Vagina (tissue), 2 donors: ENCODE data around the gene DNAAF1. TPM values are rescaled to one million over a fixed set of nuclear protein-coding genes. Genes with fewer than 3 reads are reported as not detected.
"Not testable (repeated sequence)": the region's sequence is repeated elsewhere in the genome, so short reads cannot be mapped to it uniquely, and the experiment has no call there.

Experiments used
- DNase-seq, 2 donors: peaks; one replicate each; pipeline ENCODE4 v3.0.0-alpha.2; 2017; ENCODE audit errors: extremely low spot score in 2 of 2
- H3K27ac ChIP-seq: fragments of 200-600 bp; sonication (generic); one replicate; pipeline ENCODE4 v1.5.1; 2019
- H3K27me3 ChIP-seq: fragments of 200-600 bp; sonication (generic); one replicate; pipeline ENCODE4 v1.5.1; 2019
- H3K36me3 ChIP-seq, 2 donors: fragments of 200-600 bp; sonication (generic); one replicate each; pipeline ENCODE4 v1.5.1; 2017 to 2019
- H3K4me1 ChIP-seq: fragments of 200-600 bp; sonication (generic); one replicate; pipeline ENCODE4 v1.5.1; 2019
- H3K4me3 ChIP-seq, 2 donors: fragments of 200-600 bp; sonication (generic); 1 replicate in 1 of 2; 2 replicates in 1 of 2; pipeline ENCODE4 v1.5.1; 2016 to 2019
- H3K9me3 ChIP-seq: fragments of 200-600 bp; sonication (generic); one replicate; pipeline ENCODE4 v1.5.1; 2019
- POLR2A ChIP-seq, 2 donors: fragments of 450-650 bp; IDR thresholded peaks; one replicate each; pipeline ENCODE4 v1.6.1; 2017; ENCODE audit warnings: antibody characterized with exemption in 2 of 2, mild to moderate bottlenecking in 2 of 2, moderate library complexity in 2 of 2
- POLR2AphosphoS5 ChIP-seq, 2 donors: sonication (generic); formaldehyde crosslinking; IDR thresholded peaks; one replicate each; pipeline ENCODE4 v1.9.0; 2017; ENCODE audit warnings: antibody characterized with exemption in 2 of 2, mild to moderate bottlenecking in 2 of 2, low read depth in 1 of 2; ENCODE audit not compliant: insufficient read depth in 1 of 2
- intact Hi-C: fragments of 100-400 bp; cut with DNase I; formaldehyde crosslinking; loops from one replicate; pipeline ENCODE4 v1.15.1; 2023
- total RNA-seq: library from RNA; depleted of rRNA; stranded (reverse); fragments of >200 nt; gene quantifications from one replicate; pipeline ENCODE4 v1.2.3, GENCODE V29; 2016
- TF ChIP-seq, protein P1 (sequence below), 3 experiments: fragments of 450-650 bp in 2 of 3; fragments of 200-600 bp in 1 of 3; sonication (generic) in 1 of 3; IDR thresholded peaks; one replicate each; pipeline ENCODE4 v1.5.1; 2017 to 2019; ENCODE audit warnings: antibody characterized with exemption in 3 of 3, mild to moderate bottlenecking in 2 of 3, moderate library complexity in 2 of 3

DNAAF1 gene
- total RNA-seq, 1 donor from 2014 or later = not detected

DNA sequence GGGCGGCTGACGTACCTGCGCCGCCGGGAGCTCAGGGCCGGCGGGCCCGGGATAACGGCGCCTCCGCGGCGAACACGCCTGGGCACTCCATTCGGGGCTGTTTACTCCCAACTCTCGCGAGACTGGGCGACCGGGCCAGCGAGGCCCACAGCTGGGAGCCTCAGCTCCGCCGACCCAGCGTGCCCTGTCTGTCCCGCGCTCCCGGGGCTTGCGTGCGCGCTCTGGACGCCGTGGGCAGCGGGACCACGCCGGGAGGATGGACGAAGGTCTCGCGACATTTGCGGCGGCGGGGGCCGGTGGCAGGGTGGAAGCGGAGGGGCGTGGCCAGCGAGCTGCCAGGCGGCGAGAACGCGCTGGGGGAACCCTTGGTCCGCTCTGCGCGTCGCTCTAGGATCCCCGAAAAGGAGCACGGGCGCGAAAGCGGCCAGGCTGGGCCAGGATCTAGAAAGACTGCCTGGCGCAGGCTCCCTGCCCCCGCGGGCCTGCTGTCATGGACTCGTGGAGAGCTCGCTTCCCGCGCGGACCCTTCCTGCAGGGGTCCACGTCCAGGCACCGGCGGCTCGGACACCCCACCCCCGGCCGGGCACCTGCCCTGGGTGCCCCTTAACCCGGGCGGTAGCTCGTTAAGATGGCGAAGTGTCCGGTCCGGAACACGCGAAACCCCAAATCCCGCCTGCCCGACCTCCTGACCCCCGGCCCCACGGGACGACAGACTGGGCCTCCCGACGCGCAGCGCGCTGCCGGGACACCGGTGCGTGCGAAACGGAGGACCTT is 28.2 kb upstream of the DNAAF1 start, which contains the start of gene MBTPS1:
Gene MBTPS1 (minus strand): TSS at position 223 of the 774 bp plus-strand sequence. CDS start 15,159 bp downstream, outside the sequence.
- Histone ChIP-seq H3K36me3 (no peaks in the 10 kb centered on the region), H3K4me3 (peak within 1 kb of the TSS; percentile 88 to 100), H3K27ac (peak within 1 kb of the TSS; percentile 93), H3K27me3 (no peaks in the 10 kb centered on the region), H3K9me3 (no peaks in the 10 kb centered on the region), H3K4me1 (peaks cover 28% of the 10 kb centered on the region)
- DNase-seq = peak in 1 of 2 donors; percentile 97
- peak; percentile 52 to 86 for TF ChIP-seq POLR2AphosphoS5 (IDR thresholded peaks at IDR 0.05; ENCODE audit: insufficient read depth in 1 of 2, low read depth in 1 of 2)
- peak in 1 of 2 donors; percentile 36 for TF ChIP-seq POLR2A (IDR thresholded peaks at IDR 0.05)
- TF ChIP-seq, protein P1, sequence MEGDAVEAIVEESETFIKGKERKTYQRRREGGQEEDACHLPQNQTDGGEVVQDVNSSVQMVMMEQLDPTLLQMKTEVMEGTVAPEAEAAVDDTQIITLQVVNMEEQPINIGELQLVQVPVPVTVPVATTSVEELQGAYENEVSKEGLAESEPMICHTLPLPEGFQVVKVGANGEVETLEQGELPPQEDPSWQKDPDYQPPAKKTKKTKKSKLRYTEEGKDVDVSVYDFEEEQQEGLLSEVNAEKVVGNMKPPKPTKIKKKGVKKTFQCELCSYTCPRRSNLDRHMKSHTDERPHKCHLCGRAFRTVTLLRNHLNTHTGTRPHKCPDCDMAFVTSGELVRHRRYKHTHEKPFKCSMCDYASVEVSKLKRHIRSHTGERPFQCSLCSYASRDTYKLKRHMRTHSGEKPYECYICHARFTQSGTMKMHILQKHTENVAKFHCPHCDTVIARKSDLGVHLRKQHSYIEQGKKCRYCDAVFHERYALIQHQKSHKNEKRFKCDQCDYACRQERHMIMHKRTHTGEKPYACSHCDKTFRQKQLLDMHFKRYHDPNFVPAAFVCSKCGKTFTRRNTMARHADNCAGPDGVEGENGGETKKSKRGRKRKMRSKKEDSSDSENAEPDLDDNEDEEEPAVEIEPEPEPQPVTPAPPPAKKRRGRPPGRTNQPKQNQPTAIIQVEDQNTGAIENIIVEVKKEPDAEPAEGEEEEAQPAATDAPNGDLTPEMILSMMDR (IDR thresholded peaks at IDR 0.05) = peak in 1 of 3 experiments; percentile 12
- intact Hi-C loops = no loop called here

DNA sequence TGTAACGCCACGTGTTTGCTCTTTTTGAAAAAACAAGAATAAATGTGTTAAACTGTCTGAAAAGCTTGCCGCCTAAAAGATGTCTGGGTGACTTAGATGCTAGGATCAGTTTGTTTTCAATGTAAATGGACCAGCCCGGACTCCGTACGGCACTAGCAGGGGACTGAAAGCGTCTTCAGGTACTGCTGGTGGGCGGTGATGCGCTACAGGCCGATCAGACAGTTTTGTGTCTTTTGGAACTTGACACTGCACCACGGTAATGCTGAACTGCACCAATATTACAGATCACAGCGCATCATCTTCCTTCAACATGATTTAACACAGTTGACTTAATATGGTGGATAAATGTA is 27.6 kb upstream of the DNAAF1 start:
- no peaks in the 10 kb centered on the region for H3K9me3 ChIP-seq
- intact Hi-C loops = no loop called here
- H3K36me3 ChIP-seq = peaks cover 0 to under 1% of the 10 kb centered on the region in 2 donors
- no peak for TF ChIP-seq POLR2A (IDR thresholded peaks at IDR 0.05)
- TF ChIP-seq, protein P1 (IDR thresholded peaks at IDR 0.05) = no peak
- TF ChIP-seq POLR2AphosphoS5 (IDR thresholded peaks at IDR 0.05; ENCODE audit: insufficient read depth in 1 of 2, low read depth in 1 of 2) = no peak
- H3K4me1 ChIP-seq = peaks cover 28% of the 10 kb centered on the region
- H3K27ac ChIP-seq = peak overlapping the region; percentile 93
- H3K27me3 ChIP-seq = no peaks in the 10 kb centered on the region
- DNase-seq = no peak
- H3K4me3 ChIP-seq = peak overlapping the region; percentile 88 to 100

DNA sequence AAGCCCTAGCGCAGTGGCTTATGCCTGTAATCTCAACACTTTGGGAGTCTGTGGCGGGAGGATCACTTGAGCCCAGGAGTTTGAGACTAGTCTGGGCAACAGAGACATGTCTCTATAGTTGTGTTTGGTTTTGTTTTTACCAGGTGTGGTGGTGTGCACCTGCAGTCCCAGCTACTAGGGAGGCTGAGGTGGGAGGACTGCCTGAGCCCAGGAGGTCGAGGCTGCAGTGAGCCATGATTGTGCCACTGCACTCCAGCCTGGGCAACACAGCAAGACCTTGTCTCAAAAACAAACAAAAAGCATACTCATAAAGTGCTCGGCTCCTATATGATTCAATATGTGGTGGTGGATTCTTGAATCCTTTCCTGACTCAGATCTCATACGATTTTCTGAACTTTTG is 26.8 kb upstream of the DNAAF1 start:
- intact Hi-C loops = not testable (repeated sequence)

GRCh38 chr16:84119368-84119767 is 25.7 kb upstream of the DNAAF1 start:
- no peak overlapping the region for H3K4me3 ChIP-seq
- peaks cover 23% of the 10 kb centered on the region for H3K4me1 ChIP-seq
- no peaks in the 10 kb centered on the region for H3K27me3 ChIP-seq
- TF ChIP-seq, protein P1 (IDR thresholded peaks at IDR 0.05) = no peak
- TF ChIP-seq POLR2A (IDR thresholded peaks at IDR 0.05) (no peak), POLR2AphosphoS5 (IDR thresholded peaks at IDR 0.05; ENCODE audit: insufficient read depth in 1 of 2, low read depth in 1 of 2) (no peak)
- DNase-seq = no peak
- intact Hi-C loops = no loop called here
- peaks cover 0 to 12% of the 10 kb centered on the region in 2 donors for H3K36me3 ChIP-seq
- H3K27ac ChIP-seq = no peak overlapping the region
- no peaks in the 10 kb centered on the region for H3K9me3 ChIP-seq

More for the DNA sequence above, 26.8 kb upstream of the DNAAF1 start:
- H3K27ac ChIP-seq, H3K27me3 ChIP-seq, H3K4me3 ChIP-seq, DNase-seq, H3K9me3 ChIP-seq, H3K36me3 ChIP-seq: not testable (repeated sequence)
- H3K4me1 ChIP-seq = peaks cover 28% of the 10 kb centered on the region

DNA sequence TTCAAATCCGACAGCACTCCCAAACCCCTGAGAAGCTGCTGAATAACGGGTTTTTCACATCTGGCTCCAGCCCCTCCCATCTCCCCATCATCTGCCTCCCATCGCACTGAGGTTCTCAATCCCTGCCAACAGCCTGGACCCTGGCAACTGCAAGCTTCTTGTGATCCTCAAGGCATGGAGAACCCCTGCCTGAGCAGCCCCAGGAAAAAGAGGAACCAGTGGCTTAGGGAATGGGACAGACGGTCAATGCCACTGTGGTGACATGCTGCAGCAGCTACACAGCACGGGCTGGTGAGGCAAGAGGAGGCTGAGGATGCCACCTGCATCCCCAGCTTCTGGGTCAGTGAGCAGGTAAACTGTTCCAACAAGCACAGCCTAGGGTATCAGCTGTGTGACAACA is 25.1 kb upstream of the DNAAF1 start:
- peaks cover 16% of the 10 kb centered on the region for H3K4me1 ChIP-seq
- H3K9me3 ChIP-seq = no peaks in the 10 kb centered on the region
- no peak overlapping the region for H3K27ac ChIP-seq
- H3K36me3 ChIP-seq = peaks cover 0 to 15% of the 10 kb centered on the region in 2 donors
- intact Hi-C loops = no loop called here
- TF ChIP-seq, protein P1 (IDR thresholded peaks at IDR 0.05) = no peak
- TF ChIP-seq POLR2AphosphoS5 (IDR thresholded peaks at IDR 0.05; ENCODE audit: insufficient read depth in 1 of 2, low read depth in 1 of 2) (no peak), POLR2A (IDR thresholded peaks at IDR 0.05) (no peak)
- no peak overlapping the region for H3K4me3 ChIP-seq
- no peak for DNase-seq
- H3K27me3 ChIP-seq = no peaks in the 10 kb centered on the region
